ENCODE results near the gene RHO. TPM values are rescaled to one million over a fixed set of nuclear protein-coding genes. Genes with fewer than 3 reads are reported as not detected.
"Not testable (repeated sequence)": the region's sequence is repeated elsewhere in the genome, so short reads cannot be mapped to it uniquely, and the experiment has no call there.

The RHO gene
- total RNA-seq, 1 donor from 2014 or later: not detected

DNA sequence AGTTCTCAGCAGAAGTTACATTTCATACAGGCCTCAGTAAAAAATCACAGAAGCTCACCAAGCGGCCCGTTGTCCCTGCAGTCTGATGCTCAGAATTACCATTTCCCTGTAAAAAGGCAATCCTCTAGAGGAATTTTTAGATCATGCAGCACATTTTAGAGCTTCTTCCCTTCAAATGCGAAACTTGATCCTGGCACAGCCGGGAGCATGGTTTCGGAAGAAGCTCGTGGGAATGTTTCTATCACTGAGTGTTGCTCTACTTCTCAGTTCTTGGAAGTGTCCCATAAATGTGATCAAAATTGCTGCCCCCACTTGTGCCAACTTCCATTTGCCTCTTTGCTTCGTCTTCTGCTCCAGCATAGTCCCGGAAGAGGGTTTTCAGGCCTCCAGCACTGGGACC, 10.8 kb downstream of the RHO start:
- no peaks in the 10 kb centered on the region for H3K9me3 ChIP-seq (replicated peaks)
- no peaks in the 10 kb centered on the region for H3K27me3 ChIP-seq (ENCODE audit: low read depth)
- no peaks in the 10 kb centered on the region for H3K4me1 ChIP-seq
- intact Hi-C loops (cut with micrococcal nuclease): no loop called here
- TF ChIP-seq, protein P1, sequence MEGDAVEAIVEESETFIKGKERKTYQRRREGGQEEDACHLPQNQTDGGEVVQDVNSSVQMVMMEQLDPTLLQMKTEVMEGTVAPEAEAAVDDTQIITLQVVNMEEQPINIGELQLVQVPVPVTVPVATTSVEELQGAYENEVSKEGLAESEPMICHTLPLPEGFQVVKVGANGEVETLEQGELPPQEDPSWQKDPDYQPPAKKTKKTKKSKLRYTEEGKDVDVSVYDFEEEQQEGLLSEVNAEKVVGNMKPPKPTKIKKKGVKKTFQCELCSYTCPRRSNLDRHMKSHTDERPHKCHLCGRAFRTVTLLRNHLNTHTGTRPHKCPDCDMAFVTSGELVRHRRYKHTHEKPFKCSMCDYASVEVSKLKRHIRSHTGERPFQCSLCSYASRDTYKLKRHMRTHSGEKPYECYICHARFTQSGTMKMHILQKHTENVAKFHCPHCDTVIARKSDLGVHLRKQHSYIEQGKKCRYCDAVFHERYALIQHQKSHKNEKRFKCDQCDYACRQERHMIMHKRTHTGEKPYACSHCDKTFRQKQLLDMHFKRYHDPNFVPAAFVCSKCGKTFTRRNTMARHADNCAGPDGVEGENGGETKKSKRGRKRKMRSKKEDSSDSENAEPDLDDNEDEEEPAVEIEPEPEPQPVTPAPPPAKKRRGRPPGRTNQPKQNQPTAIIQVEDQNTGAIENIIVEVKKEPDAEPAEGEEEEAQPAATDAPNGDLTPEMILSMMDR (IDR thresholded peaks at IDR 0.05; ENCODE audit: borderline replicate concordance): no peak
- H3K36me3 ChIP-seq: no peaks in the 10 kb centered on the region
- no peak for DNase-seq
- H3K27ac ChIP-seq (replicated peaks): no peak overlapping the region
- no peak overlapping the region for H3K4me3 ChIP-seq

- H3K27me3 ChIP-seq (ENCODE audit: low read depth): no peaks in the 10 kb centered on the region
- intact Hi-C loops (cut with micrococcal nuclease): no loop called here
- H3K36me3 ChIP-seq: no peaks in the 10 kb centered on the region
- no peak for DNase-seq
- H3K27ac ChIP-seq (replicated peaks): no peak overlapping the region
- no peak overlapping the region for H3K4me3 ChIP-seq
- TF ChIP-seq, protein P1 (IDR thresholded peaks at IDR 0.05; ENCODE audit: borderline replicate concordance): no peak
- no peaks in the 10 kb centered on the region for H3K4me1 ChIP-seq
- H3K9me3 ChIP-seq (replicated peaks): no peaks in the 10 kb centered on the region
Observed at GRCh38 chr3:129540776-129541516, 12.5 kb downstream of the RHO start.

DNA sequence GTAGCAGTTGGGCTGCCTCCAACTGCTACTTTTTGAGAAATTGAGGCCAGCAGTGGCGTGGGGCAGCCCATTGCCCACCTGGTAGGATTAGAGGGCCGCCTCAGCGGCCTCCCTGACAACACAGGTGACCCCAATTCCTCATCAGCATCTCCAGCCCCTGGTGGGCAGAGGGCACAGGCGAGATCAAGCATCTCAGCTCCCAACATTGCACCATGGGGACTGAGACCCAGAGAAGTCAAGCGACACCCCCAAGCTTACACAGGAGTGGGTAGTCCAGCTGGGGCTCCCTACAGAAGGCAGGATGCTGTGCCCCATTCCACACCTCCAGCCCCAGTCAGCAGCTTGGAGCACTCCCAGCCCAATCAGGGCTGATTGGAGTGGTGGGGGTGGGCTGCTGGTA, 14.3 kb downstream of the RHO start:
- TF ChIP-seq, protein P1 (IDR thresholded peaks at IDR 0.05; ENCODE audit: borderline replicate concordance): no peak
- no peaks in the 10 kb centered on the region for H3K27me3 ChIP-seq (ENCODE audit: low read depth)
- H3K4me1 ChIP-seq: no peaks in the 10 kb centered on the region
- intact Hi-C loops (cut with micrococcal nuclease): no loop called here
- DNase-seq: no peak
- H3K27ac ChIP-seq (replicated peaks): no peak overlapping the region
- no peak overlapping the region for H3K4me3 ChIP-seq
- no peaks in the 10 kb centered on the region for H3K9me3 ChIP-seq (replicated peaks)
- no peaks in the 10 kb centered on the region for H3K36me3 ChIP-seq

- no peak for DNase-seq
- H3K4me3 ChIP-seq: no peak within 1 kb of the TSS
- H3K4me1 ChIP-seq: no peaks in the 10 kb centered on the region
- TF ChIP-seq, protein P1 (IDR thresholded peaks at IDR 0.05; ENCODE audit: borderline replicate concordance): no peak
- intact Hi-C loops (cut with micrococcal nuclease): no loop called here
- H3K9me3 ChIP-seq (replicated peaks): no peaks in the 10 kb centered on the region
- H3K36me3 ChIP-seq: no peaks in the 10 kb centered on the region
- no peak within 1 kb of the TSS for H3K27ac ChIP-seq (replicated peaks)
- H3K27me3 ChIP-seq (ENCODE audit: low read depth): no peaks in the 10 kb centered on the region
Observed at GRCh38 chr3:129543156-129543790, 14.8 kb downstream of the RHO start, which contains the start of gene H1-8. Gene H1-8, plus strand, starts transcription at chr3:129543175. Its CDS starts 44 bp downstream, at chr3:129543219.

DNA sequence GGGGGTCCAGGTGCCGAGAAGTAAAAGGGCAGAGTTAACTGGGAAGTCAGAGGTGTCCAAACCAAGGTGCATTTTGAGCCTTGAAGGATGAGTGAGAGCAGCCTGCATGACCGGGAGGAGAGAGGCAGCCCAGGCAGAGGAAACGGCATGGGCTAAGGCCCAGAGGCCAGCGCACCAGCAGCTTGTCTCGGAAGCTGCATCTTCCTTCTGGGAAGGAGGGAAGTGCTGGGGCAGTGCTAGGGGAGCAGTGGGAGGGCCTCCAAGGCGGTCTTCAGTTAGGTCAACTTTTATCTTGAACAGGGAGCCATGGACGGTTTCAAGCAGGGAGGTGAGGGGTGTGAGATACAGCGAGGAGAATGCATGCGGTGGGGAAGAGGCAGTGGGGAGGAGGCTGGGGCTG, 15.6 kb downstream of the RHO start:
- H3K9me3 ChIP-seq (replicated peaks): no peaks in the 10 kb centered on the region
- no peaks in the 10 kb centered on the region for H3K36me3 ChIP-seq
- intact Hi-C loops (cut with micrococcal nuclease): no loop called here
- H3K27me3 ChIP-seq (ENCODE audit: low read depth): no peaks in the 10 kb centered on the region
- no peak overlapping the region for H3K4me3 ChIP-seq
- H3K4me1 ChIP-seq: no peaks in the 10 kb centered on the region
- TF ChIP-seq, protein P1 (IDR thresholded peaks at IDR 0.05; ENCODE audit: borderline replicate concordance): no peak
- H3K27ac ChIP-seq (replicated peaks): no peak overlapping the region
- DNase-seq: no peak

GRCh38 chr3:129545951-129546350, 17.5 kb downstream of the RHO start:
- H3K27me3 ChIP-seq (ENCODE audit: low read depth); H3K9me3 ChIP-seq (replicated peaks); H3K27ac ChIP-seq (replicated peaks); H3K4me1 ChIP-seq; DNase-seq; H3K36me3 ChIP-seq; intact Hi-C loops (cut with micrococcal nuclease); H3K4me3 ChIP-seq: not testable (repeated sequence)
